Panc1 (cell line): Measurements from ENCODE around the gene CLPSL2.

Experiments
- CTCF ChIP-seq: fragments of 450-650 bp; IDR thresholded peaks from 2 replicates; pipeline ENCODE4 v1.5.1; 2017; ENCODE audit warnings: mild to moderate bottlenecking
- POLR2AphosphoS5 ChIP-seq: IDR thresholded peaks from 2 replicates; pipeline ENCODE4 v1.6.1; 2012; ENCODE audit warnings: mild to moderate bottlenecking, low read depth, low read length, moderate library complexity
- REST ChIP-seq, 2 experiments: IDR thresholded peaks; 2 replicates each; pipeline ENCODE4 v1.6.1; 2011 to 2012; ENCODE audit warnings: low read depth in 2 of 2, control low read depth in 1 of 2, low read length in 1 of 2, mild to moderate bottlenecking in 1 of 2, moderate library complexity in 1 of 2; ENCODE audit not compliant: insufficient read depth in 1 of 2
- SIN3A ChIP-seq: IDR thresholded peaks from 2 replicates; pipeline ENCODE4 v1.6.1; 2012; ENCODE audit warnings: low read depth, mild to moderate bottlenecking, low read length, moderate library complexity, borderline replicate concordance; ENCODE audit not compliant: insufficient read depth
- TCF7L2 ChIP-seq: IDR thresholded peaks from 2 replicates; pipeline ENCODE4 v1.6.1; 2011; ENCODE audit warnings: mild to moderate bottlenecking, low read depth, low read length, inconsistent platforms

- TF ChIP-seq CTCF (no peak), POLR2AphosphoS5 (no peak), REST (IDR thresholded peaks at IDR 0.05; ENCODE audit: insufficient read depth in 1 of 2, low read depth in 2 of 2, low read length in 1 of 2) (no peak), SIN3A (no peak), TCF7L2 (no peak)
Measured at GRCh38 chr6:35727231-35727934, 49.0 kb upstream of the CLPSL2 start.
